ENCODE data around the gene LYPD6B.

The LYPD6B gene

GRCh38 chr2:149167001-149167780 lies 128.7 kb downstream of the LYPD6B start:
- DNase-seq = no peak

DNA sequence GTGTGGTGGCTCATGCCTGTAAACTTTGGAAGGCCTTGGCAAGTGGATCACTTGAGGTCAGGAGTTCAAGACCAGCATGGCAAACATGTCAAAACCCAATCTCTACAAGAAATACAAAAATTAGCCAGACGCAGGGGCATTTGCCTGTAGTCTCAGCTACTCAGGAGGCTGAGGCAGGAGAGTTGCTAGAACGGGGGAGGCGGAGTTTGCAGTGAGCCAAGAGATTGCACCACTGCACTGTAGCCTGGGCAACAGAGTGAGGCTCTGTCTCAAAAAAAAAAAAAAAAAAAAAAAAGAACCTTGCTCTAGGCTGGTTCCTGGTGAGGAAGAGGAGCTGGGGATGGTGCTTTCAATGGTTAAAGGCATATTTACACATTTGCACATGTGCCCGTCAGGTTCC lies 129.4 kb downstream of the LYPD6B start:
- no peak for DNase-seq

GRCh38 chr2:149169656-149170055 lies 131.2 kb downstream of the LYPD6B start:
- DNase-seq = no peak

DNA sequence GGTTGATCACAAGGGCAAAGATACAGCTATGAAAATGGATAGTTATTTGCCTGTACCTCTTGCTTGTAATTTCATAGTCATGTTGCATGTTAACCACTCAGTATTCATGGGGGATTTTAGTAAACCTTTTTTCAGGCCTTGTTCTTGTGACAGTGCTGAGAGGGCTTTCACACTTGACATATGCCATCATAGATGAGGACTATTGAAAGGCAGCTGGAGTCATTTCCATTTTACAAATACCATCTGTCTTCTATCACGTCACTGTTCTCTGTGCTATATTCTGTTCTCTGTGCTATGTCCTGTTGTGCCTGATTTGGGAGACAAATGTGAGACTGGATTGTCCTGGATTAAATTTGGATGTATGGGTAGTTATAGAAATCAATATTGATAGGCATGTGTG lies 131.7 kb downstream of the LYPD6B start:
- DNase-seq = no peak

GRCh38 chr2:149170911-149171310 lies 132.4 kb downstream of the LYPD6B start:
- DNase-seq = no peak

DNA sequence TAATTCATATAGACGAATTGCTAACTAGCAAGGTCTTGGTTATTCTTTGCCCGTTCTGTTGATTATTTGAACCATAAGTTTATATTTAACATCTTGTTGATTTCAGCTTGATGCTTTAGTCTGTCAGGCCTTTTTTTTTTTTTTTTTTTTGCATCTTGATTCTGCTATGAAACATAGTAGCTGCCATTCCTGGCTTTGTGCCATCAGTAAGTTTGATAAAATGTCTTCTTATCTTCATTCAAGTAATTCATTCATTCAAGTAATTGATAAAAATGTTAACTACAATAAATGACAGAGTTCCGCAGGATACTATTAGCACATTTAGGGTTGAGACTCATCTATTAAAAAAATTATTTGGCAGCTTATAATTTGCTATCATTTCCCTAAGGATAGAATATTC lies 134.7 kb downstream of the LYPD6B start:
- no peak for DNase-seq

GRCh38 chr2:149175956-149176355 lies 137.5 kb downstream of the LYPD6B start:
- no peak for DNase-seq

GRCh38 chr2:149178612-149179011 lies 140.1 kb downstream of the LYPD6B start:
- DNase-seq = no peak

DNA sequence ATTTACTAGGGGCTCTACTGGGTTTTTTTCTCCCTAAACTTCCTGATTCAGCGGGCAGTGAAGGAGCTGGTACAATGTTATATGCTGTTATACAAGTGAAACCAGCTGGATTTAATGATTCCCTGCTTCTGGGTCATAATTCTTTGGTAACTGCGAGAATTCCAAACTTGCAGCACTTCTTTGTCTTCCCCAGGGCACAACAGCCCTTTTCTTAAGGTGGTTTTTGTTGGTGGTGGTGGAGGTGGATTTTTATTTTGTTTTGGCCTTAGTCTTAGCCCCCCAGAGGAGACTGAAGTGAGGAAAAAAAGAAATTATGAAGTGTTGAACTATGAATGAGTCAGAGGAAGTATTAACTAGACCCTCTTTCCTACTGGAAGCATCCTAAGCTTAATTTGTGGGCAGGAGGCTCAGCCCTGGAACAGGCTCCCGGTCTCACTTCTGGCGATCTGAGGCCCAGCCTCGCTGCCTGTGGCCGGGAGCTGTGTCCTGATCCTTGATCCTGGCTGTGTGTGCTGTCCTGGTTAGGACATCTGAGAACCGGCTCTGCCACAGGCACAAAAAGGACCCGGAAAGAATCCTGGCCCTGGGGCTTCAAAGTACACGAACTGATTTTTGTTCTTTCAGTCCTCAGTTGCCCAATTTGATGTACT lies 141.9 kb downstream of the LYPD6B start:
- no peak for DNase-seq

GRCh38 chr2:149183187-149183586 lies 144.7 kb downstream of the LYPD6B start:
- DNase-seq = no peak

- no peak for DNase-seq
Observed at GRCh38 chr2:149184991-149185390, 146.5 kb downstream of the LYPD6B start.

GRCh38 chr2:149185942-149186490 lies 147.5 kb downstream of the LYPD6B start:
- no peak for DNase-seq

DNA sequence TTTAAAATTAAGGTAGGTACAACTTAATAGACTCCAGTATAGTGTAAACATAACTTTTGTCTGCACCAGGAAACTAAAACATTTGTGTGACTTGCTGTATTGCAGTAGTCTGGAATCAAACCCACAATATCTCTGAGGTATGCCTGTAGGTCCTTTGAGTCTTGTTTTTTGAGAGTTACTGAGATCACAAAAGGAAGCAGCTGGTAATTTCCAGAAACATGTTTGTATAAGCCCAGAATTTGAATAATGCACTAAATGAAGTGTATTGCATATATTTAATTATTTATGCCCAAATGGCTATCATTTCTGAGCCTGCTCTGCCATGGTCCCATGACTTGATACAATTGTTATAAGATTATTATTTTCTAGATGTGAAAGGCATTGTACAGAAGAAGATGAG lies 148.6 kb downstream of the LYPD6B start:
- DNase-seq = no peak

- no peak for DNase-seq
Observed at GRCh38 chr2:149188291-149188690, 149.8 kb downstream of the LYPD6B start.

GRCh38 chr2:149189769-149190168 lies 151.3 kb downstream of the LYPD6B start:
- DNase-seq = no peak

DNA sequence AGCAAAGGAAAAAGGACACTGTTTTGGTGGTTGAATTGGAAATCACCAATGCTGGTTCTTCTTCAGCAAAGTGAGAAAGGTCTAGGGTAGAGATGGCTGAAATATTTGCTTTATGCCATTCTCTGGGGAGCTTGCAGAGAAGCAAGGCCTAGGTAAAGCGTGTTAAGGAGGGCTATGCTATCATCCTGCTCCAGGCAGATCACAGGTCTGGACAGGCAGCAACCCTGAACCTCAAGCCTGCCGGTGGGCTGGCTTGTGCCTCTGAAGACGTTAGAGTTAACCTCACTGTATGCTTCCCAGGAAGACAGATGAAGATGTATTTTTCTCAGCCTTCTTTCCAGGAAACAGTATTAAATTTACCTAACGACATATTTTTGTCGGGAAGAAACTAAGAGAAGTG lies 153.4 kb downstream of the LYPD6B start:
- no peak for DNase-seq

- no peak for DNase-seq
Observed at GRCh38 chr2:149192427-149192826, 153.9 kb downstream of the LYPD6B start.

DNA sequence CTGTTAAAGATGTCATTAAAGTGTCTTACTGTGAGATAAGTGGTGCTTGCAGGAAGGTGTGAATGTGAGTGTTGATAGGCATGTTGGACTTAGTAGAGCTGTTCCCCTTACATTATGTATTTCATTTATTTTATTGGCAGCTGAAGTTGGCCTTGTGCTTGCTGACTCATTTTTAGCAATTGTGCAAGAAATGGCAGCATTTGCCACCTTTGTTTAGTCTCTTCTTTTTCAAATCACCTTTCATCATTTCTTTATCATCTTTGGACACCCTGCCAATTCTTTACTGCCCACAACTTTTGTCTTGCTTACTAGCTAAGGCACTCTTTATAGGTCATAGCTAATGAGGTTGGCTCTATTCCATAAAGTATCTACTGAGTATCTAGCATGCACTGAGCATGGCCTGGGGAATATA lies 161.6 kb downstream of the LYPD6B start:
- DNase-seq = no peak

GRCh38 chr2:149204686-149205085 lies 166.2 kb downstream of the LYPD6B start:
- DNase-seq = no peak

DNA sequence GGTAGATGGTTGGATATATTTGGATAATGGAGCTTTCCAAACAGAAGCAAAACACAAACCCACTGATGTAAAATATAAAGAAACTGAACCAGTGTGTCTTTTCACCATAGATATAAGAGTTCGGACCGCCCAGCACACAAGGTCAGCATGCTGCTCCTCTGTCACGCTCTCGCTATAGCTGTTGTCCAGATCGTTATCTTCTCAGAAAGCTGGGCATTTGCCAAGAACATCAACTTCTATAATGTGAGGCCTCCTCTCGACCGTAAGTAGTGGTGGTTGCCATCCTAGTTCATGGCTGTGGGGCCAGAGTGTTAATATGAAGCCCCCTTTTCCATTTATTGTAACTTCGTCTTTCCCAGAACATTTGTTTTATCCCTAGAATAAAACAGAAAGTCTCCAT lies 166.6 kb downstream of the LYPD6B start:
- no peak for DNase-seq

GRCh38 chr2:149213764-149214493 lies 175.4 kb downstream of the LYPD6B start:
- DNase-seq = no peak

DNA sequence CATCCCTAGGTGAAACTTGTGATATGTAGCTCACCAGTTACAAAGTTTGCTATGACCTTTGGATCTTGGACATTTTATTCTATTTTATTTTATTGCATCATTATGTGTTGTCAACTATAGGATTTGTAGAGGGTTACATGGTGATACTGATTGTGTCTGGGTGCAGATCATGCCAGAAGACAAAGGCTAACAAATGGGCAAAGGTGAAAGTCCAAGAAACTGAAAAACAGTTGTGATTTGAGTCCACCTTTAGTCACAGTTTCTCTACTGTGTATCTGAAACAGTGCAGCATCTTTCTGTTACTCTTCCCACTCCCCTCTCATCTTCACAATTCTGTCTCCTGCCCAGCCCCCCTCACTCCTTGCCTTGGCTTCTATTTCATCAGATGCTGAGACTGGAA lies 180.0 kb downstream of the LYPD6B start:
- DNase-seq = no peak

DNA sequence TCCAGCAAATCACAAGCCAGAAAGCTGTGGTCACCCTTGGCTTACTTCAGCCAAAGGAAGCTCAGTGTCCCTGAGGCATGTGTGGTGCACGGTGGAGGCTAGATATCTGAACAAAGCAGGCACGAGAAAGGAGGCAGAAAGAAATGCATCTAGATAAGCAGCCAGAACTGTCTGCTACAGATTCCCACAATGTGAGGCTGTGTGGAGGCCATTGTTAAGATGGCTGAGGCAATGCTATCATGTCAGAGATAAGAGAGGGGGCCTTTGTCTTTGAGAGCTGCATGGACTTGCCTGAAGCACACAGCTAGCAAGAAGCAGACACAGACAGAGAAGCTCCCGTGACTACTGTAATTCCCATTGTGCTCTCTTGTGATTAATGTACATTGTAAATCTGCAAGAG lies 181.4 kb downstream of the LYPD6B start:
- DNase-seq = no peak

DNA sequence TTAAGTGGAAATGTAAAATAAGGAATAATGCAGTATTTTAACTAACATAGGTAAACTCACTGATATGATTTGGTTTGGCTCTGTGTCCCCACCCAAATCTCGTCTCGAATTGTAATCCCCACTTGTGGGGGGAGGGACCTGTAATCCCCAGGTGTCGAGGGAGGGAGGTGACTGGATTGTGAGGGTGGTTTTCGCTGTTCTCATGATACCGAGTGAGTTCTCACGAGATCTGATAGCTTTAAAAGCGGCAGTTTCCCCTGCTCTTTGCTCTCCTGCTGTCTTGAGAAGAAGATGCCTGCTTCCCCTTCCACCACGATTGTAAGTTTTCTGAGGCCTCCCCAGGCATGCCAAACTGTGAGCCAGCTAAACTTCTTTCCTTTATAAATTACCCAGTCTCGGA lies 182.5 kb downstream of the LYPD6B start:
- no peak for DNase-seq

All from SHP77 treated with DMSO at 0.1 percent for 48 hours (cell line).